GM18508 (cell line): ENCODE measurements around the gene MYO15A.

Source experiments
- ATAC-seq: cut with Tn5 transposase; IDR thresholded peaks from one replicate; pipeline ENCODE4 v1.9.1; 2021; ENCODE audit warnings: moderate number of reproducible peaks; ENCODE audit not compliant: insufficient read depth, unreplicated experiment

MYO15A gene

GRCh38 chr17:18156171-18156975, 47.8 kb downstream of the MYO15A start:
- ATAC-seq, result no peak

- ATAC-seq, result no peak
Measured at GRCh38 chr17:18156976-18157280, 48.4 kb downstream of the MYO15A start.

GRCh38 chr17:18157354-18157985, 48.9 kb downstream of the MYO15A start:
- ATAC-seq, result no peak

GRCh38 chr17:18158022-18158600, 49.6 kb downstream of the MYO15A start:
- ATAC-seq, result no peak

GRCh38 chr17:18159551-18160120, 51.1 kb downstream of the MYO15A start:
- no peak for ATAC-seq

GRCh38 chr17:18160128-18160856, 51.7 kb downstream of the MYO15A start:
- ATAC-seq, result no peak

- no peak for ATAC-seq
Measured at GRCh38 chr17:18161207-18162145, 52.9 kb downstream of the MYO15A start.

- no peak for ATAC-seq
Measured at GRCh38 chr17:18163547-18163946, 55.0 kb downstream of the MYO15A start.

GRCh38 chr17:18166894-18167293, 58.3 kb downstream of the MYO15A start:
- ATAC-seq, result no peak

- ATAC-seq, result no peak
Measured at GRCh38 chr17:18167421-18167820, 58.9 kb downstream of the MYO15A start.

- ATAC-seq, result no peak
Measured at GRCh38 chr17:18172531-18173278, 64.1 kb downstream of the MYO15A start.

GRCh38 chr17:18173740-18174139, 65.2 kb downstream of the MYO15A start:
- ATAC-seq, result no peak

- no peak for ATAC-seq
Measured at GRCh38 chr17:18176176-18176575, 67.6 kb downstream of the MYO15A start.

- no peak for ATAC-seq
Measured at GRCh38 chr17:18177133-18177532, 68.6 kb downstream of the MYO15A start.

GRCh38 chr17:18177722-18178121, 69.2 kb downstream of the MYO15A start:
- ATAC-seq, result no peak

GRCh38 chr17:18179196-18179595, 70.6 kb downstream of the MYO15A start:
- ATAC-seq, result no peak

GRCh38 chr17:18179804-18180203, 71.2 kb downstream of the MYO15A start:
- no peak for ATAC-seq

- ATAC-seq, result no peak
Measured at GRCh38 chr17:18181358-18181757, 72.8 kb downstream of the MYO15A start.
